HG02678 (cell line): ENCODE measurements around the gene AP3M1.
"Not testable (repeated sequence)": the region's sequence is repeated elsewhere in the genome, so short reads cannot be mapped to it uniquely, and the experiment has no call there.

ENCODE experiments used
- ATAC-seq: cut with Tn5 transposase; IDR thresholded peaks from one replicate; pipeline ENCODE4 v1.9.1; 2021; ENCODE audit warnings: mild to moderate bottlenecking, moderate library complexity; ENCODE audit not compliant: unreplicated experiment

AP3M1 gene

DNA sequence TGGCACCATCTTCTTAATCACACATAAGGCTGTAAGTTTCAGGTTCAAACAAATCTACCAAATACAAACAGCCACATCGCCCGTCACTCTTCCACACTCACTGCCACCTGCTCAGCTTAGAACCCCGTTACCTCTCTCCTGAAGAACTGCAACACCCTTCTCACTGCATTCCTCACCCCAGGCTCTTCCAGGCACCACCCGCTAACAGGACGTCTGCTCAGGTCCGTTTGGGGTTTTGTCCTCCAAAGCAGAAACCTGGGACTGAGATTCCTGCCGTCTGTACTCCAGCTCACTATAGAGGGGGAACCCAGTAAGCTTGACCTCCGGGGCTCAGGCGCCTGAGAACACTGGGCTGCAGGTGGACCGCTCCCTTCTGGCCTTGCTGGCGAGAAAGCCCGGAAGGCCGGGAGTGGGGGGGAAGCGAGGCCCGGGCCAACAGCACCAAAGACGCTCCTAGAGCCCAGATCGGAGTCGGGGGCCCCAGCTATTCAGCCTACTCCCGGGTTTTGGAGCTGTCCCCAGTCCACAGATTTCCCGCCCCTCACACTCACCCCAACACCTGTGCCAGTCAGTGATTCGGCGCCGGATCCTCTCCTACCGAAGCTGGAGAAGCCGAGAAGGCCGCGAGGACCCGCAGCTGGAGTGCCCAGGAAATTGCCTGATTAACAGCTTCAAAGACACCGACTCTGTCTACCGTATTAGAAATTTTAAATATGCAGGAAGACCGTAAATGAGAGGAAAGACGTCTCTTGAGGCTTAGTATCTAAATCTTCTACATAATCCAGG lies at the start of gene AP3M1:
AP3M1 (minus strand) TSS at position 625 of the 786 bp plus-strand sequence. CDS start 12,449 bp downstream, outside the sequence.
- ATAC-seq: peak; percentile 46

DNA sequence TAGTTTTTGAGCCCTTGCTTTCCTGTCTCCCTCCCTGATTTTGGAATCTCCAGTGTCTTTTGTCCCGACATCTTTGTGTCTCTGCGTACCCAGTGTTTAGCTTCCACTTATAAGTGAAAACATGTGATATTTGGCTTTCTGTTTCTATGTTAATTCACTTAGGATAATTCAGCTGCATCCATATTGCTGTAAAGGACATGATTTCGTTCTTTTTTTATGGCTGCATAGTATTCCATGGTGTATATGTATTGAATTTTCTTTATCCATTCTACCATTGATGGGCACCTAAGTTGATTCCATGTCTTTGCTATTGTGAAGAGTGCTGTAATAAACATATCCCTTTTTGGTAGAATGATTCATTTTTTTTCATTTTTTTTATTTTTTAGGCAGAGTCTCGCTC lies 48.7 kb upstream of the AP3M1 start:
- ATAC-seq: no peak

DNA sequence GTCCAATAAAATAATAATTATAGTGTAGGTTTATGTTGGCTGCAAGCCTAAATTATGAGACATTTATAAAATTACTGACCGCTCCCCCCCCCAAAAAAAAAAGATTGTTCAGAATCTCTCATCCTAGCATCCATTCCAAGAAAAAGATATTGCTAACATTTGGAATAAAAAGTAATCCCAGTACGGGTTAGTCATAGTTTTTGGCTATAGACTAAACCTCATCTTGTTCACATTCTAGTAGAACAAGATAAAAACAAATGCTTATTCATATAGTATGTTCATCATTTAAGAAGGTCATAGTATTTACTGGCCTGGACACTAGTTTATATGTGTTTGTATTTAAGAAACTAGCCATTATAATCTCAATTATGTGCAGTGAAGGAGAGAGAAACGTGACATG lies 44.4 kb upstream of the AP3M1 start:
- no peak for ATAC-seq

- no peak for ATAC-seq
Observed at GRCh38 chr10:74194545-74194944, 43.9 kb upstream of the AP3M1 start.

- no peak for ATAC-seq
Observed at GRCh38 chr10:74190494-74190893, 39.9 kb upstream of the AP3M1 start.

DNA sequence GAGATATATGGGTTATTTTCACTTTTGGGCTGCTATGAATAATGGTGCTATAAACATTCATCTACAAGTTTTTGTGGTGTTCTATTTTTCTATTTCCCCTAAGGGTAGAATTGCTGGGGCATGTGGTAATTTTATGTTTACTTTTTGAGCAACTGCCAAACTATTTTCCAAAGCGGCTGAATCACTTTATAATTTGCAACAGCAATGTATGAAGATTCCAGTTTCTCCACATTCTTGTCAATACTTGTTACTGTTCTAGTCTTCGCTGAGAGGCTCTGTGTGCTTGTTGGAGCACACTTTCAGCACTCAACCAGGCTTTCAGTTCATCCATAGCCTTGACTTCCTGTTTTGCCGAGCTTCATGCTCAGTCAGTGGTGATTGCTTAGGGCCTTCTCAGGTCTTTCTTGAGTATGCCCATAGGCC lies 39.4 kb upstream of the AP3M1 start:
- peak; percentile 85 for ATAC-seq

DNA sequence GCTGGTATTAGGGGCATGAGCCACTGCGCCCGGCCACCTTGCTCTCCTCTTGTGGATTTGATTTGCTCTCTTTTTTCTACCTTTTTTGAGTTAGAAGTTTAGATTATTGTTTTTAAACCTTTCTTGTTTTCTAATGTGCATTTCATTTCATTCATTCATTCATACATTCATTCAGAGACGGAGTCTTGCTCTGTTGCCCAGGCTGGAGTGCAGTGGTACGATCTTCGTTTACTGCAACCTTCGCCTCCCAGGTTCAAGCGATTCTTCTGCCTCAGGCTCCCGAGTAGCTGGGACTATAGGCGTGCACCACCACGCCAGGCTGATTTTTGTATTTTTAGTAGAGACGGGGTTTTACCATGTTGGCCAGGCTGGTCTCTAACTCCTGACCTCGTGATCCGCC lies 38.0 kb upstream of the AP3M1 start:
- ATAC-seq: not testable (repeated sequence)

- ATAC-seq: no peak
Observed at GRCh38 chr10:74187237-74187636, 36.6 kb upstream of the AP3M1 start.

DNA sequence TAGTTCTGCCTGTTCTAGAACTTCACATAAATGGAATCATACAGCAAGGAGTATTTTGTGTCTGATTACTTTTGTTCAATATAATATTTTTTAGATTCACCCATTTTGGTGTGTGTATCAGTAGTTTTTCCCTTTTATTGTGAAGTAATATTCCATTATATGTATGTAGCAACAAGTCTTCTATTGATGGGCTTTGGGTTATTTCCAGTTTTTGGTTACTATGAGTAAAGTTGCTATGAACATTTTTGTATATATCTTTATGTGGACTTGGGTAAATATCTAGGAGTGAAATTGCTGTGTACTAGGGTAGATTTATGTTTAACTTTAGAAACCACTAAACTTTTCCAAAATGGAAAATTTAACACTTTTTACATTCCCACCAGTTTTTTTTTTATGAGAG lies 36.0 kb upstream of the AP3M1 start:
- no peak for ATAC-seq

DNA sequence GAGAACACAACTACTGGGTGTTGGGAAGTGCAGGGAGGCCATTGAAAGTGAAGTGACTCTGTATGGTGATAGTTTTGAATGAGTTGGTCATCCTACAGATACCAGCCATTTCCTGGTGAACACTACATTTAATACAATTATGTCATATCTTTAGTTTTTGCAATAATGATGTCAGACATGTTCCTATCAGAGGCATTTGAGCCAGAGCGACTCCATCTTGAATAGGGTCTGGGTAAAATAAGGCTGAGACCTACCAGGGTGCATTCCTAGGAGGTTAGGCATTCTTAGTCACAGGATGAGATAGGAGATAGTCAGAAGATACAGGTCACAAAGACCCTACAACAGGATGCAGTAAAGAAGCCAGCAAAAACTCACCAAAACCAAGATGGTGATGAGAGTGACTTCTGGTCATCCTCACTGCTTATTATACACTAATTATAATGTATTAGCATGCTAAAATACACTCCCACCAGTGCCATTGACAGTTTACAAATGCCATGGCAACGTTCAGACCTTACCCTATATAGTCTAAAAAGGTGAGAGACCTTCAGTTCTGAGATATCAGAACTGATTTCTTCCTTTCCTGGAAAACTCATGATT lies 28.6 kb upstream of the AP3M1 start:
- no peak for ATAC-seq

DNA sequence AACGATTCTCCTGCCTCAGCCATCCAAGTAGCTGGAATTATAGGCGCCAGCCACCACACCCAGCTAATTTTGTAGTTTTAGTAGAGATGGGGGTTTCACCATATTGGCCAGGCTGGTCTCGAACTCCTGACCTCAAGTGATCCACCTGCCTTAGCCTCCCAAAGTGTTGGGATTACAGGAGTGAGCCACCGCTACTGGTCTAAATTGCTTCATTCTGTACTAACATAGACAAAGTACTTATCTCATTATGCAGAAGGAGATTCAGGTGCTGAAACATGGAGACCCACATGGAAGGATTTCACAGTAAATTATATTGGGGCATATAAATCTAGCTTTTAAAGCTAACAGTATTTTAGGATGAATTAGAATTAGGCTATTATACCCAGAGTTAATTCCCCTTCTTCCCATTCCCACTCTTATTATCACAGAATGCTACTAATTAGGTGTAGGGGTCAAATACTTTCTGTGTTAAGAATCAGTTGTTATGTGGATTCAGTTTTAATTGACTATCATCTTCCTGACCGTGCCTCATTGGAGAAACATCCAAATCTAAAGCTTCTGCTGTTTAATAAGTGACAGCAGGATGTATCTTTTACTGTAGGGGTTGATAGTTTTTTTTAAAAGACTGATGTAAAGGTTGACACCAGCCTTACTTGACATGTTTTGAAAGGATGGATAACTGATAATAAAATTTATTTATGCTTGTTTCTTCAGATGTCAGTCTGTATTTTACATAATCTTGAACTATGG lies 27.6 kb upstream of the AP3M1 start:
- ATAC-seq: no peak

DNA sequence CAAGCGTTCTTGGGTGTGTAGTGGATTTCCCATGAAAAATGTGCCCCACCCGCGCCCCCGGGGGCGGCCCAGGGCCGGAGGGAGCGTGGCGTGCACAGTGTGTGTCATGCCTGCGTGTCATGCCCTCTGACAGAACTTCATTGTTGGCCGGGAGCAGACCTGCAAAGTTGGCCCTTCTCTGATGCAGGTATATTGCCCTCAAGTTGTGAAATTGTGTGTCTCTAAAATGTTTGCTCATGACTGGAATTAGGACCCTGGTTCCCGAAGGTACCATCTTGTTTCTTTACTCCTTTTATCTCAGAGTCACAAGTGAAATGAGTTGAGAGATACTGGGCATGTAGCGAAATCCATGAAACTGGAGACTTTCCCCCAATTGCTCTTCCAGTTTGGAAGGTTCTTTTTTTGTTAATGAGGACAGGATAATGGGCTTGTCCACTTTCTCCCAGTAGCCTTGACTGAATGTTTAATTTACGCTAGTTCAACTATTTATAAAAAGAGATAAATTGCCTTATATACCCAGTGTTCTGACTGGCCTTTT lies 26.6 kb upstream of the AP3M1 start:
- ATAC-seq: peak; percentile 19

DNA sequence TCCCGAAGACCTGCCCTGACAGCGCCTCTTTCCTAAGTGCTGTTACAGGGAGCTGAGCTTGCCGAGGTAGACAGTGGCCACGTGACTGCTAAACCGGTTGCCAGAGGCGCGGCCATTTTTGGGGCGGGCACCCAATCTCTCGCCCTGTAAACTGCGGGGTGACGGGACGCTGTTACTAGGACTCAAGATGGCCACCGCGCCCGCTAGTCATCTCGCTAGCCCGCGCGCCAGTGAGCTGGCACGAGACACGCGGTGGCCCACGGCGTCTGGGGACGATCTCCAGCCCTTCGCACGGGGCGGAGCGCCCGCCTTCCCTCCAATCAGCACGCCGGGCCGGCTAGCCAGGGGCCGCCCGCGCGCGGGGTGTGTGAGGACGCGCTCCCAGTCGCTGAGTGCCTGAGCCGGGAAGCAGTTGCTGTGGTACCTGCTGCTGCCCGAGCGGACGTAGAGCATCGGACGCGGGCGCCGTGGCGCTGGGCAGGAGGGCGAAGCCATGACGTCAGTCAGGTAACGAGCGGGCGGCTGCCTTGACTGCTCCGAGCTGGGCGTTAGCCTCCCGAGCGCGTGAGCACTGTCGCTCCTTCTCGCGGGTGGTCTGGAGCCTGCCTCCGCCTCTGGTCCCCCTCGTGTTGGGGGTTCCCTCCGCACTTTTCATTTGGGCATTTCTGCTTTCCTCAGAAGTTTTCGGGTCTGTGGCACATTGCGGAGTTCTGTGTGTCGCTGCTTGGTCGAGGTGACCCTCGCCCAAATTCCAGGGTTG lies 25.9 kb upstream of the AP3M1 start:
- peak; percentile 93 for ATAC-seq

- ATAC-seq: no peak
Observed at GRCh38 chr10:74175510-74176379, 25.1 kb upstream of the AP3M1 start.

DNA sequence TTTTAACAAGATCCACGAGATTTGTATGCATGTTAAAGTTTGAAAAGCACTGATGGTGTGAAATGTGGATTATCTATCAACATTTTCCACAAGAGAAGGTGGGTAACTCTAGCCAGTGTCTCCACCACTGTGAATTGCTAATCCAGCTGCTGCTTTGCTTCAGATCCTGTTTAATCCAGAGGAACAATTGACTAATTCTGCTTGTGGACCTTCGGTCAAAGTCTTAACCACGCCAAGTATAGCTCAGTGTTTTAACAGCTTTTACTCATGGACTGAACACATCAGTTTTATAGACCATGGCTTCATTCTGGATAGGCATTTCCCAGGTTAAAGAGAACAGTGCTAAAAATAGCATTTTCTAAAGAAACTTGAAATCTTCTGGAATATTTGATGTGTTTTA lies 23.9 kb upstream of the AP3M1 start:
- ATAC-seq: no peak

DNA sequence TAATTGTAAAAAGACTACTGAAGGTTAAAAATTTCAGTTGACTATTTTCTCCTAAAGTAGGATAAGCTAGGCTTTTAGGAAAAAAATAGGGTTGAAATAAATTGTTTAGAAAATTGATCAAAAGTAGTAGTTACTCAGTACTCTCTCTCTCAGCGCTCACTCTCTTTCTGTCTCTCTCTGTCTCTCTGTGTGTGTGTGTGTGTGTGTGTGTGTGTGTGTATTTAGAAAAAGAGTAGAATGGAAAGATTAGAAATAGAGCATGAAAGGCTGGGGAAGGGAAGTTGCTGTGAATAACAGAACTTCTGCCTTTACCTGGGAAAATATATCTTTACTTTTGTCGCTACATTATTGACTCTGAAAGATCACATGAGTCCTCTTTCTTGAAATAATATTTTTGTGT lies 21.0 kb upstream of the AP3M1 start:
- no peak for ATAC-seq

DNA sequence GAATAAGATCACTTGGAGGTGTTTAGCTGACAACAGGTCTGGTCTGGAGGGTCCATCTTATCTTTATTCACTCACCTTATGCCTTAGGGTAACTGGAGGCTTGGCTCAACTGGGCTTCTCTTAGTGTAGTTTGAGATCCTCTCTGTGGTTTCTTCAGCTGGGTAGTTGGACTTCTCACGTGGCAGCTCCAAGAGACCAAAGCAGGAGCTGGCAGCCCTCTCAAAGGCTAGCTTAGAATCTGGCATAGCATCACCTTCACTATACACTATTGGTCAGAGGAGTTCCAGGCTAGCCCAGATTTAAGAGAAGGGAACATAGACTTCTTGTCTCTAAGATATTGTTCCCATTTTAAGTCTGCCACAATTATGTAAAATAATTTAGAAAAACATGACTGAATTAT lies 16.8 kb upstream of the AP3M1 start:
- ATAC-seq: no peak

- no peak for ATAC-seq
Observed at GRCh38 chr10:74165530-74165901, 14.9 kb upstream of the AP3M1 start.

DNA sequence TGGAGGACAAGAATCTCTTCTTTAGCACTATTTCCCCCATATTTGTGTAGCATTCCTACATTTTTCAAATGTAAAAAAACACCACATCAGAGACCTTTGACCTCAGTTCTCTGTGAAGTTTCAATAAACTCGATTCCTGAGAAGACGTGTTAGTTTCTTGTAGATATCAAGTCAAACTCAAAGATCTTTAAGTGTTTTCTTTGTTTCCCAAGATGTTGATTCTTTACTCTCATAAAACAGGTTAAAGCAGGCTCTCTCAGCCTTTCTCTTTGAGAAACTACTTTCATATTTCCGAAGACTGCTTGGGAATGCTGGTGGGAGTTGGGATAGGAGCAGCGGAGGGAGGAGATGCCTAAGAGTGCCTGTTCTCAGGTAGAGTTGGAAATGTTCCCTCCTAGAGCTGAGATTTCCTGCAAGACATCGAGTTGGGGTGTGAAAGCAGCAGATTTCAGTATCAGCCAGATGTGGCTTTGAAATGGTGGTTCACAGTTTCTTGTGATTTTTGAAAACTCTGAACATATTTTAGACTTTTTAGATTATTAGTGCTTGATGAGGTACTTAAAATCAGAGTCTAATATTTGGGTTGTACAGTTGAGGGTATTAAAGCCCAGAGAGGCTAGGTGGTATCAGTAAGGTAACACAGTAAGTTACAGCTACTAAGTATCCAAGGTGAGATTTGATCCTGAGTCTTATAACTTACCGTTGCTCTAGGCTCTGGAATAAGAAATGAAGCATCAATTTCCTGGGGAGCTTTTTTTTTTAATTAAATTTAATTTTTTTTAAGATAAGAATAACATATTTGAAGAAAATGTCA lies 14.3 kb upstream of the AP3M1 start:
- no peak for ATAC-seq
